HG02588 (cell line): ENCODE results near the gene LFNG.
"Not testable (repeated sequence)": the region's sequence is repeated elsewhere in the genome, so short reads cannot be mapped to it uniquely, and the experiment has no call there.

Source experiments
- ATAC-seq: cut with Tn5 transposase; IDR thresholded peaks from one replicate; pipeline ENCODE4 v1.9.1; 2021; ENCODE audit warnings: mild to moderate bottlenecking, moderate library complexity; ENCODE audit not compliant: unreplicated experiment

The LFNG gene

DNA sequence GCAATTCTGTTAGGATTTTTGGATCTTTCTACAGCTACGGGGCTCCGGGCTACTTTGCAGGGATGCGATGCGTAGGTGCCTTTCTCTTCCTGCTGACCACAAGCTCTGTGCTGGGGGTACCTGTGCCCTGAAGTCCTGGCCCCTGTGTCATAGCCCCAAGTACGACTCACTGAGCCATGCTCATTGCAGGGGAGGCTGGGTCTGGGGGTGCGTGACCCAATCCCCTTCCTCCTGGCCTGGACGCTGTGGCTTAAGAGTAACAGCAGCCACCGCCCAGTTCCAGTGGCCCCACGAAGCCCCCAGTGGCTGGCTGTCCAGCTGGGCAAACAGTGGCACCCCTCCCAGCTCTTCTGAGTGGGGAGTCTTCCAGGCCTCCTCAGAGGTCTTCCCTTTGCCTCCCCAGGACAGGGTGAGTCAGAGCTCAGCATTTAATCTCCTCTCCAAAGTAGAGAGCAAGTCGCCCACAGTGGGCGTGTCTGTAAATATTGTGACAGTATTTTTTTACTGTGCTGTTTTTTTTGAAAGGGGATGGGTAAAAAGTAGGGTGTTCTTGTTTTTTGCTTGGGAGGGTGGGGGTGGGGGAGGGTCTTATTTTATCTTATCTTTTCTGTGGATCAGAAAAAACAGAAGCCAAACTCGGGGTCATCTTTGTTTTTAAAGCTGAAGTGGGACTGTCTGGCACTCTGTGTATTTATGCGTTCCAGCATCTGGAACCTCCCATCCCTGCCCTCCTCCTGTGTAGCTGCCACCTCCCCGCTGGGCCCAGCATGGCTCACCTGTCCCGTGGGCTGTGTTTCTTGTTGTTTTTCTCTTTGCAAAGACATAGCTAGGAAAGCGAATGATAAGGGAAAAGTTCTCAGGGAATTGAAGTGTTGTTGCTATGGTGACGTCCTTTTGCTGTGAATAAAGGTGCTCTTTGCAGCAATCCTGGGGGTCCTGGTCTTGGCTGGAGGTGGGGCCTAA lies 8.2 kb downstream of the LFNG start:
- no peak for ATAC-seq

DNA sequence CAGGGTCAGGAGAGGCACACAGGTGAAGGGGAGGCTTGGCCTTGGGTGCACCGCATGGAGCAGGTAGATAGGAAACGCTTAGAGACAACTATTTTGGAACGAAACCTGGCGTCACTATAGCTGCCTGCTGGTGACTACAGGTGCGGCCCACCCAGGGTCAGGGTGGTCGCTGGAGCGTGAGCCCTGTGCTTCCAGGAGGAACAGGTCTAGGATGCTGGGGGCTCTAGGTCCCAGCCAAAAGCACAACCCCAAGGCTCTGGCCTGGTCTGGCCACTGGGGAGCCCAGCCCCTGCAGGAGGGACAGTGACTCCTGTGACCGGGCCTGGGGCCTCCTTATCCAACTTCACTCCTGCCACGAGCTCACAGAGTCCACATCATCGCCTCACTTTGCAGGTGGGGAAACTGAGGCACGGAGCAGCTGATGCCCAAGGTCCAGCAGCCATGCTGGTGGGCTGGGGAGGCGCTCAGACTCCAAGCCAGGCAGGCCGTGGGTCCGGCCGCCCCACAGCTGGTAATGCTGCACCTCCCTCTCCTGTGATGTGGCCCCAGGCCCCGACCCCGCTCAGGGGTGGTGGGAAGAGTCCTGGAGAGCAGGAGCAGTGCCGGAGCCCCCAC lies 9.0 kb downstream of the LFNG start:
- ATAC-seq: peak; percentile 2

GRCh38 chr7:2529161-2530070 lies 9.8 kb downstream of the LFNG start:
- ATAC-seq: peak; percentile 45

DNA sequence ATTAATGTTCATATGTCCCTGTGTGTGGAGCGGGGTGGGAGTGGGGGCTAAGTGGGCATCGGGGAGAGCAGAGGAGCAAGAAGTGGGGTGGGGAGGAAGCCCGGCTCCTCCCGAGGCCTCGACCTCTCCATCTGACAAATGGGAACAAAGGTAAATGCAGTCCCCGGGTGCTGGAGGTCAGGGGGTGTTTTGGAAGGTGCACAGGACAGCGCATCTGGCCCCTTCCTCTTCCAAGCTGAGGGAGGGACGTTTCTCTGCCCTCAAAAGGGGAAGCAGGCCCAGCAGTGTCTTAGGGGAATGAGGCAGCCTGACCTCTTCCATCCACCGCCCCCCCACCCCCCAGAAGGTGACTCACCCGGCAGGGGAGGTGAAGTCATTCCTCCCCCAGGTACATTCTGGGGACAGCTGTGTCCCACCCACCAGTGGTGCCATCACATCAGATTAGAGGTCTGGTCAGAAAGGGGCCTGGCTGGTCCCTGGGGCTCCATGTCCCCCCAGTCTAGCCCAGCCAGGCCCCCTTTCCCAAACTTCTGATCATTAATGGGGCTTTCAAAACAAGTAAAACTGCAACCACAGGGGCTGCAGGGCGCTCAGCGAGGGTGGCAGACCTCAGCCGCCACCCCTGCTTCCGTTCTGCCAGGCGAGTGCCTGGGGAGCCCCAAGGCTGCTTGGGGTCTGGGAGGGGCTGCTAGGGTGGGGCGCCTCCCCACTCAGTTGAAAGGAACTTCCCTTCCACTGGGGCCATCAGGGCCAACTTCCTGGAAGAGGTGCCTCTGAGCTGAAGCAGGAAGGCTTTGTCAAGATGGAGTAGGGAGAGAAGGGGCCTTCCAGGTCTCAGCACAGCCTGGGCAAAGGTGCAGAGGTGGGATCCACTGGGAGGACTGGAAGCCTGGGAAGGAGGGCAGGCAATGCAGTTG lies 10.8 kb downstream of the LFNG start:
- ATAC-seq: peak; percentile 37

DNA sequence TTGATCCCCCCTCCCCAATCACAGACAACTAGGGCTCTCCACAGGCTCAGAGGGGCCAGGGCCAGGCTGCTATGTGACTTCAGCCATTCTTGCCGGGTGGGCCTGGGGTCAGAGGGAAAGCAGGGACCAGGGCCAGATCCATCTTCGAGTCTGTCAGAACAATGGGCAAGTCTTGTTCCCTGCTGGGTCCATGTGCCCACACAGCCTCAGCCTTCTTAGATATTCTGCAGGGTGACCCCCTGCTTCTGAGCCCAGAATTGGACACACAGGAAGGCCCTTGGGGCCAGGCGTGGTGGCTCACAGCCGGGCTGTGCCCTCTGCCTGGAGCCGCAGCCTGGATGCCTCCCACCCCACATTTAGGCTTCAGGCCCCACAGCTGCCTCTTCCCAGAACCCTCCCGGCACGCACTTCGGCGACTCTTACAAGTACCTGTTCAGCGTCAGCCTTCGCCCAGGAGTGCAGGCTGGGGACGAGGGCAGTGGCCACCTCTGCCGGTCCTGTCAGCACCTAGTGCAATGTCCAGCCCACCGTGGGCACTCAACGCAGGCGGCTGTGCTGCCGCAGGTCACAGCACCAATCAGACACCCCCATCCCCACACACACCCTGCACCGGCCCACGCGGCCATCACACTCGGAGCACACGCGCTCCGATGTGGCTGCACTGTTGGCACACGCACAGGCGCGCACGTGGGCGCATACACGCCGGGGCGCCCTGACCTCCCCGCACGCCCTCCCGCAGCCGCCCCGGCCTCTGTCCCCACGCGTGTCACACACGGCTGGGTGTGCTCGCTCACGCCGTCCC lies 11.6 kb downstream of the LFNG start:
- ATAC-seq: not testable (repeated sequence)

GRCh38 chr7:2531796-2532110 lies 12.2 kb downstream of the LFNG start:
- ATAC-seq: not testable (repeated sequence)

DNA sequence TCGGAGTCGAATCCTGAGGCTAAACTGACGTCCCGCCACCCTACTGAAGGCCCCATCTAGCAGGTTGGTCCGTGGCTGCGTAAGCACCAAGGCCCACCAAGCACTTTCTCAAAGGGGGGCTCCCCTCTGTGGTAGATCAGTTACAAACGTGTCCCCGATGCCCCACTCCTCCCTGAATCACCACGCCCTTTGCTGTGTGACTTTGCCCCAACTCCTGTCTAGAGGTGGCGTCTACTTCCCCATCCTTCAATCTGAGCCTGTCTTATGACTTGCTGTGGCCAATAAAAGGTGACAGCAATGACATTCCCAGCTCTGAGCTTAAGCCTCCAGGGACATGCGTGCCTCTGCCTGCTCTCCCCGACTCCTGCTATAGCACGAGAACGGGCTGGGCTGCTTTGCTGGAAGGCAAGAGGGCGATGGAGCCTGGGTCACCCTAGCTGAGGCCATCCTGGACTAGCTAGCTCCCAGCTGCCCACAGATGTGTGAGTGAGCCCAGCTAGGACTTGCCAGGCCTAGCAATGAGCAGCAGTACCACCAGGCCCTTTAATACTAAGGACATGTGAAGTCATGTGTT lies 12.7 kb downstream of the LFNG start:
- not testable (repeated sequence) for ATAC-seq

GRCh38 chr7:2532816-2533215 lies 13.2 kb downstream of the LFNG start:
- not testable (repeated sequence) for ATAC-seq

DNA sequence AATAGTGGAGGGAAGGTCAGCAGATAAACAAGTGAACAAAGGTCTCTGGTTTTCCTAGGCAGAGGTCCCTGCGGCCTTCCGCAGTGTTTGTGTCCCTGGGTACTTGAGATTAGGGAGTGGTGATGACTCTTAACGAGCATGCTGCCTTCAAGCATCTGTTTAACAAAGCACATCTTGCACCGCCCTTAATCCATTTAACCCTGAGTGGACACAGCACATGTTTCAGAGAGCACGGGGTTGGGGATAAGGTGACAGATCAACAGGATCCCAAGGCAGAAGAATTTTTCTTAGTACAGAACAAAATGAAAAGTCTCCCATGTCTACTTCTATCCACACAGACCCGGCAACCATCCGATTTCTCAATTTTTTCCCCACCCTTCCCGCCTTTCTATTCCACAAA lies 14.0 kb downstream of the LFNG start:
- ATAC-seq: not testable (repeated sequence)

GRCh38 chr7:2534214-2534613 lies 14.6 kb downstream of the LFNG start:
- not testable (repeated sequence) for ATAC-seq

DNA sequence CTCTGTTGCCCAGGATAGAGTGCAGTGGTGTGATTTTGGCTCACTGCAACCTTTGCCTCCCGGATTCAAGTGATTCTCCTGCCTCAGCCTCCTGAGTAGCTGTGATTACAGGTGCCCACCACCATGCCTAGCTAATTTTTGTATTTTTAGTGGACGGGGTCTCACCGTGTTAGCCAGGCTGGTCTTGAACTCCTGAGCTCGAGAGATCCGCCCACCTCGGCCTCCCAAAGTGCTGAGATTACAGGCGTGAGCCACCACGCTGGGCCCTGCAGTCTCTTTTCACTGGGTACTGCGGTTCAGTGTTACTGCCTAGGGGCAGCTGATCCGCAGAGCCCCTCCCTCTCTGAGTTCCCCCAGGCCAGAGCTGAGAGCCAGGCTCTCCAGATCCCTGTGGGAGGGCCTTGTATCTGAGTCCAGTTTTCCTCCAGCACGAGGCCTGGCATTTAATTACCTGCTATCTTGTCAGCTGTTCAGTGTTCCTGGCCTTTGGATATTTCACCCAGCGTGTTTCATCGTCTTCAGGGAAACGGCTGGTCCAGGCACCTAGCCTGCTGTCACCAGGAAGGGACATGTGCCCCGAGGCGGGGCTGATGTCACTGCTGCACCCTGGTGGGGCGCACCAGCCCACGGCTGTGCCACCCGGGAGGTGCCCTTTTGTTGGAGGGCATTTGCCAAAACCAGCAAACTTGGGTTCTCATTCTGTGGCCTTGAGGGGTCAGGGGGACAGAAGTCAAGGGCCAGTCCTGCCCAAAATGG lies 16.5 kb downstream of the LFNG start:
- ATAC-seq: not testable (repeated sequence)

DNA sequence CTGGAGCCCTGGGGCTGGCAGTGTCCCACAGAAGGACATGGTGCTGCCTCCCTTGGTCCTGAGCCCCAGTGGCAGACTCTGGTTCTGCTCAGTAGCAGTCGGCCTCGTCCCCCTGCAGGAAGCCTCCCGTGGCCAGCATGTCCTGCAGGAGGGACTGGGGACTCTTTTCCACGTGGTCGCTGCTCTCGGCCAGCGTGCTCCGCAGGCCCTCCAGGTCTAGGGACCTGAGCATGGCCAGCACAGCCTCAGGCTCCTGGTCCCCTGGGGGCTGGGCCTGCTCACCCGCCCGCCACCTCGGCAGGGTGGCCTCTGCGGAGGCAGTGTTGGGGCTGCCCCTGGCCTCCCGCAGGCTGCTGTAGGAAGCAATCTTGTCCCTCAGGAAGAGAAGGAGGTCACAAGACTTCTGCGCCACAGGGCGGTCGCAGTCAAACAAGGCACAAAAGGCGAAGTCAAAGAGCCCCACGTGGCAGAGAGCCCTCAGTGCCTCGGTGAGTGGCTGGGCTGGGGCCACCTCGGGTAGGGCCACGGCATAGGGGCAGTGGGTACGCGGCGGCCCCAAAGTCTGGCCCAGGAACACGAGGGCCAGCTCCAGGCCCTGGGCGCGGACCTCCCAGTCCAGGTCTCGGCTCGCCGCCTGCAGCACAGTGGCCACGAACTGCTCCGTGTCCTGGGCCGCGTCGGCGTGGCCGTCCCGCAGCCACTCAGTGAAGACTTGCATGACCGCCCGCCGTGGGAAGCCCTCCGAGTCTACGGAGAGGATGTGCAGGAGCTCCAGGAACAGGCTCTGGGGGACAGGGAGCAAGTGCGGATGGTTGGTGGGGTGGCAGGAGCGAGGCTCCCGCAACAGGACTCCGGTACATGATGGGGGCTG lies 18.6 kb downstream of the LFNG start:
- no peak for ATAC-seq

DNA sequence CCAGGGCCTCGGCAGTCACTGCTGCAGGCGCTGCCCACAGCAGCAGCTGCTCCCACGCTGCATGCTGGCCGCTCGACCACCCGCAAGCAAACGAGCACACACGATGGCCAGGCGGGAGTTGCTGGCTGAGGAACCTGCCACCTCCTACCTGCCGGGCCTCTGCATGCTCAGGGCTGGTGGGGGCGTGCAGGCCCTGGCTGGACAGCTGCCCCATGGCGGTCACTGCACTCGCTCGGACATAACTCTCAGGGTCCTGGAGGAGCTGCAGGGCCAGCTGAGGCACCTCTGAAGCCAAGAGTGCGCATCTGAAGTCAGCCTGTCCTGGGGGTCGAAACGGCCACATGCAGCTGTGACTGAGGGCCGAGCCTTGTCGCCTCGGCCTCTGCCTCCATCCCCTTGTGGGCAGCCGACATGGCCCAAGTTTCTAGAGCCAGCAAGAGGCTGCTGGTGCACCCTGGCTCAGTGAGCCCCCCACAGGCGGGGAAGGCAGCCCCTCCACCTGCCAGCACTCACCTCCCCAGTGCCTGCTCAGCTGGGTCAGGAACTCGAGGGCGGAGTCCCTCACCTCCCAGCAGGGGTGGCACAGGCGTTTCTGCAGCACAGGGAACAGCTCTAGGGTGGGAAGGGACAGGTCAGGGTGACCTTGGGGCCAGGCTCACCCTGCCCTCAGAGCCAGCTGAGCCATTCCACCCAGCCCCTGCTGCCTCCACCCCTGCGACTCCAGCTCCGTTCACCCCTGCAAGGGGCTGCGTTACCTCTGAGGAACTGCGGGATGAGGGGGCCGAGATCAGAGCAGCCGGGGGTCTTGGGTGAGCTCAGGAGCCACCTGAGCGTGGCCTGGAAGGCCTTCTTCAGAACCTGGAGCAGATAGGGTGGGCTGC lies 19.7 kb downstream of the LFNG start:
- no peak for ATAC-seq

DNA sequence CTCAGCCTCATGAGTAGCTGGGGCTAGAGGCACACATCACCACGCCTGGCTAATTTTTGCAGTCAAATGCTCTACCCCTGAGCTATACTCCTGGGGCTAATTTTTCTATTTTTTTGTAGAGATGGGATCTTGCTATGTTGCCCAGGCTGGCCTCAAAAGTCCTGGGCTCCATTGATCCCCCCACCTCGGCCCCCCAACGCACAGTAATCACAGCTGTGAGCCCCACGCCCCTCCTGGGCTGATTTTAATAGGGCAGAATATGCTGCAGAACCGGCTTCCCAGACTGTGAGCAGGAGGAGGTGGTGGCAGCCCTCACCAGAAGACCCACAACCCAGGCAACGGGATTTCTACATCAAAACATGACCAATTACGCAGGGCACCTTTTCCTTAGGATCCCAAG lies 20.6 kb downstream of the LFNG start:
- ATAC-seq: no peak

DNA sequence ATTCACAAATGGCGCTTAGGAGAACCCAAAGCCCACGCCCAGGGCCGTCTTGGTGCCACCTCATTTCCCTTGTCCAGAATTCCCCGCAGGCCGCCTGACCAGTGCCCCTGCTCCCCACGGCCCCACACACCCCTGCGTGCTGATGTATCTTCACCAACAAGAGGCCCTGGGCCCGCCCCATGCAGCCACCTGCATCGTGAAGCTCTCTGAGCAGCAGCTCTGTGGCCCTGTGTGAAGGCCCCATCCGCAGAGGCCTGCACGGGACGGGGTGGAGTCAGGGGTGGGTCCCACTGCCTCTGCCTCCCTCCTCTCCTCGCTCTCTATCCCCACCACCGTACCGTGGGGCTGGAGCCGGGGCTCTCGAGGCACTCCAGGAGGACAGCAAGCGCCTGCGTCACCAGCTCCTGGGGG lies 21.1 kb downstream of the LFNG start:
- no peak for ATAC-seq

- no peak for ATAC-seq
Observed at GRCh38 chr7:2541291-2542010, 21.9 kb downstream of the LFNG start.
